ENCODE measurements around the gene EIF2S2.

The EIF2S2 gene

GRCh38 chr20:34088305-34089174 is 23.5 kb downstream of the EIF2S2 start:
- DNase-seq, result no peak

- DNase-seq, result no peak
These were observed 26.5 kb downstream of the EIF2S2 start for GRCh38 chr20:34085544-34086040.

GRCh38 chr20:34084227-34084923 is 27.7 kb downstream of the EIF2S2 start:
- no peak for DNase-seq

GRCh38 chr20:34083781-34084180 is 28.3 kb downstream of the EIF2S2 start:
- DNase-seq, result no peak

GRCh38 chr20:34083137-34083536 is 28.9 kb downstream of the EIF2S2 start:
- no peak for DNase-seq

GRCh38 chr20:34082232-34082887 is 29.7 kb downstream of the EIF2S2 start:
- DNase-seq, result no peak

GRCh38 chr20:34079818-34080217 is 32.2 kb downstream of the EIF2S2 start:
- no peak for DNase-seq

- no peak for DNase-seq
These were observed 33.5 kb downstream of the EIF2S2 start for GRCh38 chr20:34078540-34078939.

- DNase-seq, result no peak
These were observed 35.1 kb downstream of the EIF2S2 start for GRCh38 chr20:34076952-34077351.

- DNase-seq, result no peak
These were observed 36.4 kb downstream of the EIF2S2 start for GRCh38 chr20:34075647-34076046.

GRCh38 chr20:34074101-34074760 is 37.8 kb downstream of the EIF2S2 start:
- DNase-seq, result peak; percentile 33

GRCh38 chr20:34072778-34073177 is 39.3 kb downstream of the EIF2S2 start:
- DNase-seq, result no peak

- DNase-seq, result no peak
These were observed 40.0 kb downstream of the EIF2S2 start for GRCh38 chr20:34072076-34072475.

- DNase-seq, result no peak
These were observed 41.2 kb downstream of the EIF2S2 start for GRCh38 chr20:34070859-34071258.

- no peak for DNase-seq
These were observed 42.0 kb downstream of the EIF2S2 start for GRCh38 chr20:34070079-34070439.

GRCh38 chr20:34069341-34070078 is 42.5 kb downstream of the EIF2S2 start:
- DNase-seq, result peak; percentile 56

GRCh38 chr20:34068001-34068400 is 44.0 kb downstream of the EIF2S2 start:
- DNase-seq, result no peak

- no peak for DNase-seq
These were observed 45.5 kb downstream of the EIF2S2 start for GRCh38 chr20:34066476-34067090.

- DNase-seq, result no peak
These were observed 46.8 kb downstream of the EIF2S2 start for GRCh38 chr20:34065260-34065659.

GRCh38 chr20:34064286-34064685 is 47.8 kb downstream of the EIF2S2 start:
- no peak for DNase-seq

GRCh38 chr20:34062570-34063482 is 49.2 kb downstream of the EIF2S2 start:
- no peak for DNase-seq

Measured in activated CD4-positive, alpha-beta T cell treated with anti-CD3 and anti-CD28 coated beads, Interleukin-2, Interleukin-6, amounts not matched to agents 100 ng/mL and 50 ng/mL, durations not matched to agents 16 hours and 8 hours (primary cell).